HG03196 (cell line): ENCODE results near the gene PAM16.

Experiments
- ATAC-seq: cut with Tn5 transposase; IDR thresholded peaks from one replicate; pipeline ENCODE4 v1.9.1; 2021; ENCODE audit not compliant: unreplicated experiment

The PAM16 gene

GRCh38 chr16:4322121-4323052, 28.7 kb downstream of the PAM16 start:
- no peak for ATAC-seq

- ATAC-seq, result no peak
Measured at GRCh38 chr16:4321286-4322120, 29.6 kb downstream of the PAM16 start.

GRCh38 chr16:4320571-4321137, 30.5 kb downstream of the PAM16 start:
- no peak for ATAC-seq

GRCh38 chr16:4319454-4320421, 31.4 kb downstream of the PAM16 start:
- no peak for ATAC-seq

DNA sequence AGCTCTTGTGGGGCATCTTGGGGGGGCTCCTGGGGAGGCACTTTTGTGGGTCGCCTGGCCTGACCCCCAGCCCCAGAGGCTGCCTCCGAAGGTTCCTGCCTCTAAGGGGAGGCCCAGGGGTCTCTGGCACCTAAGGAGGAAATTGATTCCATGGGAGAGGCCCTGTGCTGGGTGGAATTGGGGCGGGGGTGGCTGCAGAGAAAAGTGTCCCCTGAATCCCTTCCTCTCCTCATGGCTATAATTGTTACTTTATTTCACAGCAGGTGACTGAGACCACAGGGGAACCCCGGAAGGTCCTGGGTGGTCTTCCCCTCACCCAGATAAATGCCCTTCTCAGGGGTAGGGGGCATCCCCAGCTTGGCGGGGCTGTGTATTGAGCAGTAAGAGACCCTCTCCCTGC, 32.2 kb downstream of the PAM16 start:
- ATAC-seq, result no peak

DNA sequence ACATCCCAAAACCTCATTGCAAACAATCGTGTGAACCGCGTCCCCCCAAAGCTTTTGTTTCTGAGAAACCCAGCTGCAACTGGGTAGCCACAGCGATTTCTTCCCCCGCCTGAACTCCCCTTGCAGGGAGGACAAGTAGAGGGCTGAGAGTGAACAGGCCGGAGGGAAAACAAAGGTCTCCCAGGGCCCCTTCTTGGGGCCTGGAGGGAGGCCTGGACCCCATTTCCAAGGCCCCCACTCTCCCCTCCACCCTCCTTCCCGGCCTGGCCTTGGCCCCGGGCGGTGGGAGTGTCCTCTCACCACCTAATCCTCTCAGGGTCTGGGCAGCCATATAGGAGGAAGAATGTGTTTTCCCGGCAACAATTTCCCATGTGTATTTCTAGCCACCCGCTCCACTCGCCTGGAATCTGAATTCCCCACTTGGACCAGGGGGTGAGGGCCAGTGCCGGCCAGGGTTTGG, 32.6 kb downstream of the PAM16 start:
- ATAC-seq, result no peak

- ATAC-seq, result no peak
Measured at GRCh38 chr16:4317532-4318450, 33.3 kb downstream of the PAM16 start.

GRCh38 chr16:4316864-4317531, 34.1 kb downstream of the PAM16 start:
- no peak for ATAC-seq

- no peak for ATAC-seq
Measured at GRCh38 chr16:4316108-4316863, 34.8 kb downstream of the PAM16 start.

DNA sequence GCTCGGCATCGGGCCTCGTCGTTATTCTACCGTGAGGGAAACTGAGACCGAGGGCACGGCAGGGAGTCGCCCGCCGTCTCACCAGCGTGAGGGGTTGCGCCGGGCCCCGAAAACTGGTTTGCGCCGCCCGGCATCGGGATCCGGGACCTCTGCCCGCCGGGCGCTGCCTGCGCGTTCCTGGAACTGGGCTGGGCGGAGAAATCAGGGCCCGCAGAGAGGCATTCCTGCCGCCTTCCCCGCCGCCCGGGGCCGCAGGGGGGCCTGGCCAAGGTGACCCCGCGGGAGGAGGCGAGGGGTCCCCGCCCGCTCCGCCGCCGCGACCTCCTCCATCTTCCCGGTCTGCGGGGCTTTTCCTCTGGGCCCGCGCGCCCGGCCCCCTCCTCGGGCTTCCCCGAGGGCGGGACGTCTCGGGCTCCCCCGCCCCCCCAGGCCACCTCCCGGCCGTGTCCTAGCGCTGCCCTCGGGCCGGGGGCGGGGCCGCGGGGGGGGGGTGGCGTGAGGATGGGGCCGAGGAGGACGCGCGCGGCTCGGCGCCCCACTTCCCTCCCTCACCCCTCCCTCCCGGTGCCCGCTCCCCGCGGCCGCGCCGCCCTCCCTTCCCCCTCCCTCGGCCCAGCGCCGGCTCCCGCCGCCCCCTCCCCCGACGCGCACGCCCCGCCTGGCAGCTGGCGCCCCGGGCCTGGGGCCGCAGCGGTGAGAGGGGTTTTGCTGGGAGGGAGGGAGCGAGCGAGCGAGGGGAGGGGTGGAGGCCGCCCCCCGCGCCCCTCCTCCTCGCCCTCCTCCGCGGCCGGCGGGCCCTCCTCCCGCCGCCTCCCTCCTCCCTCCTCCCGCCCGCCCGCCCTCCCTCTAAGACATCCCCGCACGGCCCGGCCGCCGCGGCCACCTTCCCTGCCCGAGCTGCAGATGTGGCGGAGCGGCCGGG, 35.7 kb downstream of the PAM16 start, which contains the start of gene GLIS2:
Gene GLIS2 (plus strand): TSS at position 882 of the 922 bp plus-strand sequence. CDS start 16,214 bp downstream, outside the sequence.
- no peak for ATAC-seq

DNA sequence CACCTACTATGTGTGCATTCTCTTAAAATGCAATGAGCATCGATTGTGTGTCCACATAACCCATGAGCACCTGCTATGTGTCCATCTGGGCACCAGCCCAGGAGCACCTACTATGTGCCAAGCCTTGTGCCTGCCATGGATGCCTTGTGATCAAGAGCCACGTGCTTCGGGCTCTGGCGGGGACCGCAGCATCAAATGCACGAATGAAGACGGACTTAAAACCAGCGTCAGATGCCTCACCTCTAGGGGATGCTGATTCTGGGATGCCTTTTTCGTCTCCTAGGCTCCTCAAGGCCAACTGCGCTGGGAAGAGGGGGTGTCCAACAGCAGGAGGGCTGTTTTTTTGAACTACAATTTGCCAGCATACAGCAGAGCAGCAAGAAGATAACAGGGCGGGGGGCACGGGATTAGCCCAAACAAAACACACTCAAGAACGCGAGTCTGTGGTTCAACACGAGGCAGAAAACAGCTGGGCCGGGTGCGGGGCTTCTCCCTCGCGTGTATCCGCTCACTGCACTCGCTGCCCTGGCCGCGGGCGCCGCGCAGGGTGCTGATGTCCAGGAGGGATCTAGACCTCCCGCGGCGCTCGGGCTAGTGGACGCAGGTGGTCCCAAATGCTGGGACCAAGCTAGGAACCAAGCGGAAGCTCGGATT, 36.5 kb downstream of the PAM16 start:
- no peak for ATAC-seq

DNA sequence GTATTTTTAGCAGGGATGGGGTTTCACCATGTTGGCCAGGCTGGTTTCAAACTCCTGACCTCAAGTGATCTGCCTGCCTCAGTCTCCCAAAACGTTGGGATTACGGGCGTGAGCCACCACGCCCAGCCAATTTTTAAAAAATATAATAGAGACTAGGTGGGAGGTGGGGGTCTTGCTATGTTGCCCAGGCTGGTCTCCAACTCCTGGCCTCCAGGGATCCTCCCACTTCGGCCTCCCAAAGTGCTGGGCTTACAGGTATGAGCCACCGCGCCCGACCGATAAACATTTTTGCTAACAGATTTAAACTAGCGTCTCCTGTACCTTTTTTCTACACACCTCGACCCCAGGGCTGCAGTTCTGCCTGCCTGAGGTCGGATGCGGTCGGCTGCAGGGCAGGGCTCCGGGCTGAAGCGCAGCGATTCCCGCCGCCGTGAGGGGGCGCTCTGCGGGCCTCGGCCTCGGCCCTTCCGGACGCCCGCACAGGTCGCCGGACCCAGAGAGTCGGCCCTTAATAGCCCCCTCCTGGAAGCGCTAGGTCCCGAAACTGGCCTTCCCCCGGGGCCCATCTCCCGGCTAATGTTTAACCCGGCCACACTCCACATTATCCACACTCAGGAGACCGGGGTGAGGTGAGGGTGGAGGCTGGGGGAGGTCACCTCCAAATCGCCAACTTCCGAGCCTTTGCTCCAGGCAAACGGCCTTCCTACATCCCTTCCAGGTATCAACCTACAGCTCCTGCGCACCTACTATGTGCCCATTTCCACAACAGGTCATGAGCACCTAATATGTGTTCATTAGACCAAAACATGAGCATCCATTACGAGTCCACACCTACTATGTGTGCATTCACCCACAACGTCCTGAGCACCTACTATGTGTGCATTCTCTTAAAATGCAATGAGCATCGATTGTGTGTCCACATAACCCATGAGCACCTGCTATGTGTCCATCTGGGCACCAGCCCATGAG, 37.3 kb downstream of the PAM16 start:
- ATAC-seq, result no peak

- no peak for ATAC-seq
Measured at GRCh38 chr16:4309833-4310266, 41.3 kb downstream of the PAM16 start.

DNA sequence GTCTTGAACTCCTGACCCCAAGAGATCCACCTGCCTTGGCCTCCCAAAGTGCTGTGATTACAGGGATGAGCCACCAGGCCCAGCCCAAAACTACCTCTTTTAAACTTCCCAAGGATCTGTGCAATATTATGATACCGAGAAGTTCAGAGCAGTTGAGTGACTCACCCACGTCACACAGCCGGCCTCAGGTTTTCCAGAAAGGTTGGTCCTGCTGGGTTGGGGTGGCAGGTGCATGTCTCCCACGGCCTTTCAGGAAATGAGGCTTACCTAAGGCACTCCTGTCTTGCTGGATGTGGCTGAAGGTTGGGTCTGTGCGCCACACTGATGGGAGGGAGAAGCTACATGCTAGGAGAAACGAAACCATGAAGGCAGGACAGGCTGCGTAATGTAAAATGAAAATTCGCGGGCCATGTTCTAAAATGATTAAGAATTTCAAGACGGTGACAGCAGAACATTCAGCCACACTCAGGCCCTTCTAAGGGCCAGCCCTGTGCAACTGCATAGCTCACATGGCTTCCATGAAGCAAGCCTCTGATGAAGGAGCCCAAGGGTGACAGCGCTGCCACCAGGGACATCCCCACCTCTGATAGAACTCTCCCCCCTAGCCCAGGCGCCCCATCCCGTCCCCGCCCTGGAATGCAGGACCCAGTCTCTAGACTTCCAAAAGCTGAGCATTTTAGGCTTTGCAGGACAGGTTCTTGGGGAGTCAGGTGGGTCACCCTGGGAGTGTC, 41.9 kb downstream of the PAM16 start:
- no peak for ATAC-seq
